Stimulated activated CD4-positive, alpha-beta T cell treated with anti-CD3 and anti-CD28 coated beads, Interleukin-4, amount 100 ng/mL, for 48 hours (primary cell): ENCODE results near the gene CNTFR.

Experiments
- DNase-seq, 2 donors: peaks; one replicate each; pipeline ENCODE4 v3.0.0-alpha.2; 2020; ENCODE audit warnings: low read depth in 2 of 2

The CNTFR gene

DNA sequence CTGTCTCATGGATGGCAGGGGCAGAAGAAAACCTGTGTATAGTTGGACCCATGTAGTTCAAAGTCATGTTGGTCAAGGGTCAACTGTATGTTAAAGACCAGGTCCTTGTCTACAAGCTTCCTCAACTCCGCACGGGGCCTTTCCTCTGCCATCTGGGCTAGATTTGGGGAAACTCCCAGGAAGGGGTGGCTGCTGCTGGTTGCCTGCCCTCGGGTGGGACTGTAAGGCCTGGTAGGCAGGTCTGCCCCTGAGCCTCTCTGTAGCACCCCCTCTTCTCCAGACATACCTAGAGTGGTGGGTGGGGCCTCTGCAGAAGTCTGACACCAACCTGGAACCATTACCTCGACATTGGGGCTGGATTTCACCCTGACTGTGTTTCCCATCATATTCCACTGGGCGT is 82.0 kb downstream of the CNTFR start:
- no peak for DNase-seq

DNA sequence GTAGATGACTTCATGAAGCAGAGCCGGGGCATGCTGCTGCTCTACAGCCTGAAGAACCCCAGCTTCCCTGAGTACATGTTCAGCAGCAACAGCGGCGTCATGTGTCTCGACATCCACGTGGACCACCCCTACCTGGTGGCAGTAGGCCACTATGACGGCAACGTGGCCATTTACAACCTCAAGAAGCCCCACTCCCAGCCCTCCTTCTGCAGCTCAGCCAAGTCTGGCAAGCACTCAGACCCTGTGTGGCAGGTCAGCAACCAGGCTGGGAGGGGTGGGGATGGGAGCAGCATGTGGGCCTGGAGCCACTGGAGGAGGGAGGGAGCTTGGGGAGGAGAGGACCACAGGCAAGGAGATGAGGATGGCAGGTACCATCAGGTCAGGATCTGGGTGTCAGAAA is 82.9 kb downstream of the CNTFR start:
- DNase-seq = no peak

DNA sequence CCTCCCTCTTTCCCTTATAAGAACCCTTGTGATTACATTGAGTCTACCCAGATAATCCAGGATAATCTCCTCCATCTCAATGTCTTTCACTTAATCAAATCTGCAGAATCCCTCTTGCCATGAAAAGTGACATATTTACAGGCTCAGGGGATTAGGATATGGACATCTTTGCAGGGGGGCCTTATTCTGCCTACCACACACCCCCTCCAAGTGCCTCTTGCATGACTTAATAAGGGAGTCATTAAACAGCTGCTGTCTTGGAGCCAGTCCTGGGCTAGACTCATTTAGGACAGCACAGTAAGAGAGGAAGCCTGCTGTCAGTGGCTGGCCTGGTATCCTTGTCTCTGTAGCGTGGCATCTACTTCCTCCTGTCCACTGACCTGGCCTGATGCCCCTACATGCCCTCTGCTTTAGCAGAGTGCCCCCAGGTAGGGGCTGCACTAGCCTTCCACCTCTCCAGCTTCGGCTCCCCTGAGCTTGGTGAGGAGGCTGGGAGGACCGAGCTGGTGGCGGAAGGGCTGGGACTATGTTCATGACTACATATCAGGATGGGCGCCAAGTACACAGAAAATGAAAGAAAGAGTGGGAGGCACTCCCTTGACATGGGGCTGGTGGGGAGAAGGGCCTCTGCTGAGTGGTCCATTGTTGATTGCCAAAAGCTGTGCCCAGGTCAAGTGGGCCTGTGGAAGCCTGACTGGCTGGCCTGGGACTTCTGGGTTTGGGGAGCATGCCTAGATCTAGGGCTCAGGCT is 84.0 kb downstream of the CNTFR start:
- DNase-seq = no peak

DNA sequence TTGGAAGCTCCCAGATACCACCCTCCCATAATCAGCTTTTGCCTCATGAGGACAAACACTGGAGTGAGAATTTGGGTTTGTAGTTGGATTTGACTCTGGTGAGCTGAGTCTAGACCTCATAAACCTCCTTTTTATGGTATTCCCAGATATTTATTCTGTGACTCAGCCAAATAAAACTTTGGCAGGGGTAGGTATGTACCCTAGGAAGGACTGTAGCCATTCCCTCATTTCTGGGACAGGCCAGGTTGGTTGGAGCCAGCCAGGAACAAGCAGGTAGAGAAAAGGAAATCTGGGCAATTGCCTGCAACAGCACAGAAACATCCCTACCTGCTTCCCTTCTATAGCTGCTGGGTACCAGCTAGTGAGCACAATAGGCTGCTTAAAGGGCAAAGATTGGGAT is 86.1 kb downstream of the CNTFR start:
- no peak for DNase-seq

DNA sequence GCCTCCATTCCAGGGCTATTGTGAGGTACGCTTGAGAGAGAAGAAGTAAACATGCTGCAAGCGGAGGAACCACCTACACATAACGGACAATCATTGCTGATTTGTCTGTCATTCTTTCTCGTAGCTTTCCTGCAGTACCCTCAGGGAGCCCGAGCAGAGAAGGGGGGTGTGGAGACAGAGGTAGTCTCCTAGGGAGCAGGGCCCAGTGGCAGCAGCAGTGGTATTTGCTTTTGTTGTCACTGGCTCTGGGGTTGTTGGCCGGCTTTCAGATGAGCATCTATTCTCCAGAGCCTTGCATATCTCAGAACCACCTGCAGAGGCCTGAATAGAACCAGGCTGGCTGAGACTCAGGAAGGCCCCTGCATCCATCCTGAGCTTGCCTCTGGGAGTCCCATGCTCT is 86.6 kb downstream of the CNTFR start:
- no peak for DNase-seq

DNA sequence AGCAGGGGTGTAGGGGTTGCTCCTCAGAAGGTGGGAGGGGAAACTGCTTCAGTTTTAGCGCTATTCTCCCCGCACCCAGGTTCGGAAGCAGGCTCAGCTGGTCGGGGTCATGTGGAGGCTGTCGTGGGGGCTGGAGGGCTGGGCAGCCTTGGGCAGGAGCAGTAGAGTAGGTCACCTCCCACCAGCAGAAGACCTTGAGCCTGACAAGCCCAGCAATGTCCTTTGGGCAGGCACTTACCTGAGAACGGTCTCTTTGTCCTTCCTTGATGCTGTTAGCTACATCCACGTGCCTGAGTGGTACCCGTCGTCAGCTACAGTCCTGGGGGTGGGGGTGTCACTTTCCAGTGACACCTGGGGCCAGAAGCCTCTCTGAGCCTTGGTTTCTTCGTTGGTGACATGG is 87.1 kb downstream of the CNTFR start:
- DNase-seq = no peak

DNA sequence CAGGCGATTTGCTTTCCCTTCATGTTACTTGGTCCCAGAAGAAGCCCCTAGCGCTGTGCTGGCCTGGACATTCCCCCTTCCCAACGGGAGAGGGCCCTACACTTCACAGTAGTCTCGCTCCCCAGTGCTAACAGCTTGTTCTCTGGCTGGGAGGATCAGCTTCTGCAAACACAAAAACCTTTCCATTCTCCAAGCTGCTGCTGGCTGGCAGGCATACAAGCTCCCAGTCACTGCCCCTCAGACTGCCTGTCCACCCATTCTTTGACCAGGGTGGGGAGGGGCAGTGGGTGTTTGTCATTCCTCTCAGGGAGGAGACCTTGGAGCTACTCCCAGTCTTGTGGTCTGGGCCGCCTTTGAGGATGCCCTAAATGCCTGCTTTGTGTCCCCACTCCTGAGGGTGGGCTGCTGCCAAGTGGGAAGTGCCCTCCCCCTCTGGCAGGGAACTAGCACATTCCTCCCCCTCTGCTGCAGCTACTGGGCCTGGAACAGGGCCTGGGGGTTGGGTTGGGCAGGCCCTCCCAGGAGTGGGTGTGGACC is 87.6 kb downstream of the CNTFR start:
- DNase-seq = no peak
